Activated CD4-positive, CD25-positive, alpha-beta regulatory T cell (primary cell): Measurements from ENCODE around the gene CMTM7.
"Not testable (repeated sequence)": the region's sequence is repeated elsewhere in the genome, so short reads cannot be mapped to it uniquely, and the experiment has no call there.

ENCODE experiments used
- DNase-seq, 4 experiments: peaks; one replicate each; lab custom pipeline; 2025; lab: John Stamatoyannopoulos, UW

The CMTM7 gene

DNA sequence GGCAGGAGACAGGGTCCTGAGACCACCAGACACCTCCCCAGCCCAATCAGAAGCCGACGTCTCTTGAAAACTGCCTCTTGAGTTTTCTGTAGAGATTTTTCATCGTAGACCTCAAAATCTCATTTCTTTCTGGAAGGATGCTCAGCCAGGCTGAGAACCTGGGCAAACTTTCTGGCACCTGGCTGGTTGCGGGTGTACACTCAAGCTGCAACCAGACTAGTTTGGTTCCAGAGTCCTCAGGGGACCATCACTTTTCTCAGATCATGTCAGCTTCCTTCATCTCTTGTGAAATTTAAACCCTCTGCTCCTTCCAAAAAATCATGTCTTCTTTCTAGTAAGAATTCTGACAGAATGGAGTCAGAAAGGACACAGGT, 45.1 kb downstream of the CMTM7 start:
- DNase-seq = no peak

DNA sequence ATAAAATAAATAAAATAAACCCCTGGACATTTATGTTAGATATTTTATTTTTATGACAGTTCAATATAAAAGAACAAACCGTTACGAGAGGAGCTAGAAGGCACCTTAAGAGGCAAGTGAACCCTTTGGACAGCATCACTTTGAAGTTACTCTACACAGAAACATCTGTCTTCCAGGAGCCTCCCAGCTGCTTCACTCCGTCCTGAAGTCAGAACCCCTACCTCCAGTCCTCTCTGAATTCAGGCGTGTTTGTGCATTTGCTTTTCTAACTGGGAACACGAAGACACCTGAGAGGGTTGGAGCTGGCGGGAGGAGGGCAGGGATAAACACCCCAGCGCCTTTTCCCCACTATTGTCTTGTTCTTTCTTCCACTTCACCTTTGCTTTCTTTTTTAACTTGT, 46.2 kb downstream of the CMTM7 start:
- no peak for DNase-seq

GRCh38 chr3:32438596-32439344, 47.1 kb downstream of the CMTM7 start:
- DNase-seq = no peak

DNA sequence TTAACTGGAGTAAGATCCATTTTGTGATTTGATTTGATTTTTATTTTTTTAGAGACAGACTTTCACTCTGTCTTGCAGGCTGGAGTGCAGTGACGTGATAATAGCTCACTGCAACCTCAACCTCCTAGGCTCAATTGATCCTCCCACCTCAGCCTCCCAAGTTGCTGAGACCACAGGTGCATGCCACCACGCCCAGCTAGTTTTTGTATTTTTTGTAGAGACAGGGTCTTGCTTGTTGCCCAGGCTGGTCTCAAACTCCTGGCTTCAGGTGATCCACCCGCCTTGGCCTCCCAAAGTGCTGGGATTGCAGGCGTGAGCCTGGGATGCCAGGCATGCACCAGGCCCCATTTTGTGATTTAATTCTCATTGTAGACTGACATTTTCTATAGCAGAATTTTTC, 47.8 kb downstream of the CMTM7 start:
- not testable (repeated sequence) for DNase-seq

DNA sequence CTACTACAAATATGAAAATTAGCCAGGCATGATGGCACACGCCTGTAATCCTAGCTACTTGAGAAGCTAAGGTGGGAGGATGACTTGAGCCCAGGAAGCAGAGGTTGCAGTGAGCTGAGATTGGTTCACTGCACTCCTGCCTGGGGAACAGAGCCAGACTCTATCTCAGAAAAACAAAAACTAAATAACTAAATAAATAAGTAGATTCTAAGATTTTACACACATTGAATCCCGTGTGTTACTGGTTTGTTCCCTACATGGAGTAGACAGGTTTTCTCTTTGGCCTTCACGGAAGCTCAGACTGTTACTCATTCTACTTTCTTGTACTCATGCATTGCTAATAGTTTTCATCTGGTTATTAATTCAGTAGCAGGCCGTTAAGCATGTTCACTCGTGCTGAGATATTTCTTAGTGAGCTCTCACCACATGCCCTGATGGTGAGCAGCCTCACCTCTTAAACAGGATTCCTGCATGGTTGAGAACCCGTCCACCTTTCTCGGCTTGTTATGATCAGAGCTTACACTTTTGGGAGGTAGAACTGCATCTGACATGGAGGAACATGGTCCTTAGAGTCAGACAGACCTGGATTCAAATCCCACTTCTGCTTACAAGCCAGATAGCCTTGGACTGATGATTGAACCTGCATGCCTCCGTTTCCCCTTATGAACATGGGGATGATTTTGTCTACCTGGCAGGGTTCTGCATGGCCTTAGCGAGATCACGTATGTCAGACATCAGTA, 49.1 kb downstream of the CMTM7 start:
- DNase-seq = no peak

DNA sequence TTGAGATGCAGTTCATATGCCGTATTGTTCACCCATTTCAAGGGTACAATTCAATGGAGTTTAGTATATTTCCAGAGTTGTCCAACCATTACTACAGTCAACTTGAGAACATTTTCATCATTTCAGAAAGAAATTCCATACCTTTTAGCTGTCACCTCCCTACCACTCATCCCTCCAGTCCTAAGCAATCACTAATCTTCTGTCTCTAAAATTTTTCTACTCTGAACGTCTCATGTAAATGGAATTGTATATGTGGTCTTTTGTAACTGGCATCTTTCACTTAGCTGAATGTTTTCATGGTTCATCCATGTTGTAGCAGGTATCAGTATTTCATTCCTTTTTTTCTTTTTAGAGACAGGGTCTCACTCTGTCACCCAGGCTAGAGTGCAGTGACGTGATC, 51.1 kb downstream of the CMTM7 start:
- no peak for DNase-seq

- no peak for DNase-seq
Measured at GRCh38 chr3:32443478-32443877, 51.8 kb downstream of the CMTM7 start.

DNA sequence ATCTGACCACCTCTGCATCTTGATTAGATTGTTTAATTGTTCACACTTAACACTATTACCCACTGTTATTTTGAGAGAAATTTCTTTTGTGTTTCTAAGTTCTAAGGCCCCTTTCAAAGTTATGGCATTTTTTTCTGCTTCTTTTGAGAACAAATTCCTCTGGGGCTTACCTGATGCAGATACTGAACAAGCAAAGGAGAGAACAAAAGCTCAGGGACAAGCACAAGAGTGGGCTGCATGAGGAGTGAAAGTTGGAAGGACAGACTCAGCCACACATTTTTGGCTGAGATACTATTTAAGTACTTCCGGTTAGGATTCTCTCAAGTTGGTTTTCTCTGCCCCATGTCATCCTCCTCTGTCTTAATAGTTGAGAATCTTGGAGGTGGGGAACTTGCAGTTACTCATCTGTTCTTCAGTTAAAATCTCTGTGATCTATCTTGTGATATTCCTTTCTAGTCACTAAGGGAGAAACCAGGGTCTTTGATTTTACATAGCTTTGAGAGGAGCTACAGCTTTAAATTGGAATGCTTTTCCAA, 56.3 kb downstream of the CMTM7 start:
- DNase-seq = no peak

DNA sequence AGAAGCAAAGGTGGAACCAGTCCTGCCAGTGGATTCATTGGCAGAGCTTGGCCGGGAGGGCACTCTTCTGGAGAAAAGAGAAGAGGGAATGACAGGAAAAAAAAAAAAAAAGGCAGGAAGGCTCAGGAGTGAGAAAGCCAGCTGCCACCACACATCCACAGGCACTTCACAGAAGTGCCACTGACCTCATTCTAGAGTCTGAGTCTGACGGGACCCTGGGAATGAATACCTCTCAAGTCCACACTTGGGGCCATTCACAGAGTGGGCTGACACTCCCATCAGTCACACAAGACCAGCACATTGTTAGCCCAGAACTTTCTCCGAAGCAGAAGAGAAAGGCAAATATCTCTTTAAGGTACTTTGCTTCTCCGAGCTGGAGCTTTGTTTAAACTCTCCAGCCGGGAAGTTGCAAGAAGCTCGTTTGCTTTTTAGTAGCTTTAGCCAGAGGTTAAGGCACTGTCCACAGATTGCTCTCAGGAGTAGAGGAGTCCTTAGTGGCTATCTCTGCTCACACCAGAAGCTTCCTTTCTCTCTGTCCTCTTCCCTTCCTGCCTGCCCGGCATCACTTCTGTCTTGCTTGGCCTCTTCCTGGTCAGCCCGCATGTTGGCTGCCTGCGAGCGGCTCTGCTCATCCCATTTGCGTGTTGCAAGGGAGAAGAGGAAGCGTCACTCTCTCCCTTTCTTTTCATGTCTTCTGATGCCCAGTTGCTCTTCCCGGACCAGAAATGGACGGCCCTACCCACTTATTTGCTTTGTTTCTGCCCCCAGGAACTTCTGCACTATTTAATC, 57.2 kb downstream of the CMTM7 start:
- no peak for DNase-seq

DNA sequence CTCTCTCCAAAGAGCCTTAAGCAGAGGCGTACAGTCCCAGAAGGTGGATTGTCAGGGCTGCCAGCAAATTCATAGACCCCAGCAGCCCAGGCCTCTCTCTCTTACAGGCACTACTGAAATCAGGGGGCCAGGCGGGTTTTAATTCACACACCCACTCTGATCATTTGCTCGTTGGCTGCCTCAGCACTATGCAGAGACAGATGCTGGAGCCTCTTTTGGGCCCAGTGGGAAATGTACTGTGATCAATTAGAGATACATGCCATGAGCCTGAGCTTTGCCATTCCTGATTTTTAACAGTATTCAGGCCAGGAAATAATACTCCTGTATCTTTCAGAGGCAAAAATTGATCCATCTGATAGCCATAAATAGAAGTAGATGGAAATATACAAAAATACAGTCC, 58.0 kb downstream of the CMTM7 start:
- no peak for DNase-seq

- DNase-seq = no peak
Measured at GRCh38 chr3:32450426-32450825, 58.8 kb downstream of the CMTM7 start.

- no peak for DNase-seq
Measured at GRCh38 chr3:32450992-32451659, 59.5 kb downstream of the CMTM7 start.

DNA sequence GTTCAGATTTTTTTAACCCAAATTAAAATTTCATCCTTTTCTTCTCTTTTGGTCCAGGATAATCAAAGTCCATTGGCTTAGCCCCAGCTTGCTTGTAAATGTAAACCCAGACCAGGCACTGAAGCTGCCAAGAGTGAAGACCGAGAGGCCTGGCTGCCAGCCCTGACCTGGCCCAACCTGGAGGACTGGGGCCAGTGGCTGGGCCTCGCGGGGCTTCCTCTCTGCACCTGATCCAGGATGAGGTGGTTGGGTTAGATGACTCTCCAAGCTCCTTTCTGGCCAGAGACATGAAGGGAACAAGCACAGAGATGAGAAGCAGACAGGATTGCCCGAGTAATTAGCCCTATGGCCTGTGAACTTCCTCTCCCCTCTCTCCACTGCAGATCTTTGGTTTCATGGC, 60.4 kb downstream of the CMTM7 start:
- no peak for DNase-seq

DNA sequence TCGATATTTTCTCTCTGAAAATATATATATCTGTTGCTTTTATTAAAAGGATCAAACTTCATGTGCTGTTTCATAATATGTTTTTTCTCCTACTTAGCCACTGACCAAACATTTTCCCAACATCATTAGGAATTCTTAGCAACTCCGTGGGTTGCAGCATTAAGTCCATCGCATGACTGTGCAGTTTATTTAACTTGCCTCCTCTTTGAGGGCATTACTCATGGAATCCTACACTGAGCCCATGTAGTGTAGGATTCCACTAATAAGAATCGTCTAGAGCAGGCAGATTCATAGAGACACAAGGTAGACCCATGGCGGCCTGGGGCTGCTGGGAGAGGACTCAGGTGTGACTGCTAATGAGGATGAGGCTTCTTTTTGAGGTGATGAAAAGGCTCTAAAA, 61.7 kb downstream of the CMTM7 start:
- no peak for DNase-seq

GRCh38 chr3:32454111-32454510, 62.5 kb downstream of the CMTM7 start:
- DNase-seq = no peak

DNA sequence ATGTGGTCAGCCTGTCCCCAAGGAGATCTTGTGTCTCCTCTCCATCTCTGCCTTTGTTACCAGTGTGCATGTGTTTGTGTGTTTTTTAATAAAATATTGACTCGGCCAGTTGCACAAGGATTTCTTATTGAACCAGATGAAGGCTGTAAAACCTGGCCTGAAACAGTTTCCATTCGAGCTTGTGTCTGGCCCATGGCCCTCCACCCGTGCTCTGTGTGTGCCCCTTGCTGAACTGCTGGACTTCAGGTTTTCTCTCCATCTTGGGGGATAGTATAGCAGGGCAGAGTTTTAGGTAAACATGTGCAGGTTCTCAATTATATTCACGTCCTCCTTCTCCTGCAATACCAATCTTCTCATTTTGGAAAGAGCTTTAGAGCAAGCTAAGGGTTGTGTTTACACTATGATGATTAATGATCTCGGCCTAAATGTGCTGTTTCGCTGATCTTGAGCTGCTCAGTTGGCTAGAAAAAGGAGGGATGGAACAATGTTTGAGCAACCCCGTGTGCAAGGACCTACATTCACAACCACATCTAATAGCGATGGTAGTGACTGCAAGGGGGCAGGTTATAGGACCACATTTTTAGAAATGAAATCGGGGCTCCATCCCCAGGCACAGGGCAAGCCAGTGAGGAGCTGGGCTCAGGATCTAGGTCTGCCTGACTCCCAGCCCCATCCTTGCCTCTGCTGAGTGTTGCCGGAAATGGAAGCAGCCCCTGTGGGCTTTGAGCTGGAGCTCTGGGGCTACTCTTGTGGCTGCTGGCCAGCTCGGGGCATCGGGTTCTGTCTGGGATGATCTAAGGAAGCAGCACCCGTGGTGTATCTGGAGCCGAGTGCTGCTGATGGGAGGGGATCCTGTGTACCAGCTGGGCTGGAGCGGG, 63.3 kb downstream of the CMTM7 start:
- no peak for DNase-seq

DNA sequence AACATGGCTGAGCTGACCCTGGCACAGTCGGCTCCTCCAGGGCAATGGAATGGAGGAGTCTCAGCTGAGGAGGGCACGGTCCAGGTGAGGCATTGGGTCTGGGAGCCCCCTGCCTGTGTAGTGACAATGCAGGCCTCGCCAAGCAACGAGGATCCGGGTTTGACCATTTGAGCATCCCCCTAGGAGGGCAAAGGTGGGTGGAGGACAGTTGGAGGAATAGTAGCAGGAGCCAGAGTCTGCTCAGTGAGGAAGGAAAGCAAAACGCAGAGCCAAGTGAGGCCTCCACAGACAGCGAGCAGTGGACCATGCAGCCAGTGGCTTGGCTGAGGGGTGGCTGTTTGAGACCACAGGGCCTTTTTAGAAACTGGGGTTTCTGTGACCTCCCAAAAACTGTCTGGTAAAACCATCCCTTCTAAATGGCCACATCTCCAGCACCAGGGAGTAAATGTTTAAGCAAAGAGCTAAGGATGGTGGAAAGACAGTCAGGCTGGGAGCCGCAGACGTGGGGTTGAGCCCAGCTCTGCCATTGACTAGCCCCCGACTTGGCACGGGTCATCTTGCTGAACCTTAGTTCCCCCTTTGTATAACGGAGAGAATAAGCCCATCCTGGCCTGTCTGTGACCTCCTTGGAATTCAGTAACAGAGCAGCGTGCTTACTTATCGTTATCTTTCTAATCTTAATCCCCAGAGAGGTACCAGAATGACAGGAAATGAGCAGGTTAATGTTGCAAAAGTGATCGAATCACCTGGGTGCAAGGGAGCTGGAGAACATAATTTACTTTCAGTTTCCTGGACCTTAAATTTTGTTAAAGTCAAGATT, 64.2 kb downstream of the CMTM7 start:
- no peak for DNase-seq

DNA sequence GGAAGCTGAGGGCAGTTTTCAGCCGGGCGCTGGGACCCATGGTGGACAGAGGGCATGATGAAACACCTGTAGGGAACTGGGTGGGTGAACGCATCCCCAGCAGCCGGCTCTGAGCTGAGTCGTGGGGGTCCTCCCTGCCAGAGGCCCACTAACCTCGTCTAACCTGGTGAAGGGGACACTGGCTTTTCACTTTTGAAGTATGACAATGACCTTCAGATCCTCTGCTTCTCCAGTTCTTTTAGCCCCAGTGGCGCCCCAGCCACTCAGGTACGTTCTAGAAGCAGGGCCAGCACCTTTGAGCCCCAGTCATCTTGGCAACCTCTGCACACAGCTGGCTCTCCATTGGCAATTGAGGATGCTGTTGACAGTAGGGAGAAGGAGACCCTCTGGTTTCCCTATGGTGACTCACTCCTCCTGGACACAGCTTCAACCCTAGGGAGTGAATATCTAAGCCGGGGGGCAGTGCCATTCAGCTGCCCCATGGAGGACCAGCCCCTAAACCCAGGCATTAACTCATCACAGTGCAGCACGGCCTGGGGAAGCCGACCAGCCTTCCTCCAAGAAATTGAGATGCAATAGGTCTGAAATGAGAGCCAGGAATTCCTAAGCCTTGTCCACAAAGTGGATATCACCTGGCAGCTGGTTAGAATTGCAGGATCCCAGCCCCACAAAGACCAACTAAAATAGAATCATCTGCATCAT, 64.9 kb downstream of the CMTM7 start:
- no peak for DNase-seq

- peak in 2 of 4 experiments; percentile 11 to 12 for DNase-seq
Measured at GRCh38 chr3:32457971-32458471, 66.4 kb downstream of the CMTM7 start.
